Lung (tissue), 12 donors: ENCODE data around the gene RERE. TPM values are rescaled to one million over a fixed set of nuclear protein-coding genes. Genes with fewer than 3 reads are reported as not detected.

Experiments
- ATAC-seq: fragments of 200-7000 bp; cut with Tn5 transposase; one replicate; pipeline ENCODE4 v1.9.1; 2020; ENCODE audit warnings: moderate number of reproducible peaks; ENCODE audit not compliant: insufficient read depth, low FRiP score
- DNase-seq, 3 donors: peaks; one replicate each; pipeline ENCODE4 v3.0.0-alpha.2; 2013 to 2017
- H3K27ac ChIP-seq, 2 donors: one replicate each; pipeline ENCODE4 v1.5.1; 2013; ENCODE audit warnings: mild to moderate bottlenecking in 2 of 2, moderate library complexity in 2 of 2, control low read depth in 1 of 2, inconsistent platforms in 1 of 2, low read depth in 1 of 2, low read length in 1 of 2
- H3K27me3 ChIP-seq, 3 donors: one replicate each; pipeline ENCODE4 v1.5.1; 2013; ENCODE audit warnings: low read length in 2 of 3; ENCODE audit not compliant: control insufficient read depth in 3 of 3, insufficient read depth in 3 of 3
- H3K36me3 ChIP-seq, 4 donors: one replicate each; pipeline ENCODE4 v1.5.1; 2013; ENCODE audit warnings: low read length in 4 of 4, mild to moderate bottlenecking in 1 of 4, moderate library complexity in 1 of 4; ENCODE audit not compliant: control insufficient read depth in 4 of 4, insufficient read depth in 4 of 4
- H3K4me1 ChIP-seq, 5 donors: one replicate each; pipeline ENCODE4 v1.5.1; 2013; ENCODE audit warnings: low read length in 5 of 5, mild to moderate bottlenecking in 2 of 5, moderate library complexity in 1 of 5; ENCODE audit not compliant: control insufficient read depth in 5 of 5, insufficient read depth in 5 of 5
- H3K4me3 ChIP-seq: one replicate; pipeline ENCODE4 v1.5.1; 2013; ENCODE audit warnings: mild to moderate bottlenecking, control low read depth, moderate library complexity
- H3K9ac ChIP-seq, 2 donors: one replicate each; pipeline ENCODE4 v1.5.1; 2013; ENCODE audit warnings: low read length in 2 of 2, control low read depth in 1 of 2; ENCODE audit not compliant: insufficient read depth in 1 of 2
- H3K9me3 ChIP-seq, 4 donors: one replicate each; pipeline ENCODE4 v1.5.1; 2013; ENCODE audit warnings: low read length in 3 of 4, mild to moderate bottlenecking in 1 of 4, moderate library complexity in 1 of 4; ENCODE audit not compliant: control insufficient read depth in 4 of 4, insufficient read depth in 3 of 4
- WGBS, 2 donors: extraction: QIAGEN DNeasy Blood & Tissue Kit; methylation state at CpG; one replicate each; pipeline ENCODE4 v1.1.7; 2013; 5-methylcytosine and 5-hydroxymethylcytosine counted together
- polyA plus RNA-seq, 2 donors: library from polyadenylated mRNA; stranded (reverse); fragments of 200-250 nt; gene quantifications; one replicate each; pipeline ENCODE4 v1.2.1, GENCODE V29; 2013
- total RNA-seq, 2 donors: library from RNA; depleted of rRNA in 1 of 2; stranded (reverse); fragments of >200 nt in 1 of 2; gene quantifications; one replicate each; pipeline ENCODE4 v1.2.1, GENCODE V29; 2014 to 2021
- TF ChIP-seq, protein P1 (sequence below): IDR thresholded peaks from 2 replicates; pipeline ENCODE4 v1.5.1; 2012; ENCODE audit warnings: mild to moderate bottlenecking; ENCODE audit errors: control extremely low read depth, extremely low read depth
- donor health status: control.
- donor health status: control.
- donor health status: Bipolar disorder and iron deficiency.
- donor health status: healthy.
- donor health status: DM: yes; HTN: yes; CAD: no.

The RERE gene
- total and polyA plus RNA-seq, 4 donors, result 21.7 to 207 (median 57.5) TPM

DNA sequence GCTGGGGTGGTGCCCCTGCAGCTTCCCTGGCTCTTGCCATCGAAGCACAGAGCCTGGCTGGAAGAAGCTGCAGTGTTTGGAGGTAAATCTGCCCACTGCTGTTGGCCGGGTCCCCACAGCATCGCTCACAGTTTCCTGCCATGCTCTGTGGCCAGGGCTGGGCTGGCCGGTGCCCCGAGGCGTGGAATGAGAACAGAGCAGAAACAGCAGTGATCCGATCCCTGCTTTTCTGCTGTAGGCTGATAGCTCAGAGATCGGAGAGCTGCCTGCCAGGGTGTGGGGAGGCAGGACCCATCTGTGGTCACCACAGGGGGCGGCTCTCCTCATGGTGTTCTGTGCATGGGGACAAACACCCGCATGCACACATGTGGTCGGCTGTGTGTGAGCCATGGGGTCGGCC is 488.0 kb downstream of the RERE start:
- H3K27ac ChIP-seq, result no peak overlapping the region
- no peaks in the 10 kb centered on the region for H3K9me3 ChIP-seq
- no peaks in the 10 kb centered on the region for H3K4me1 ChIP-seq
- H3K36me3 ChIP-seq, result no peaks in the 10 kb centered on the region
- WGBS, 2 donors, result 73 to 79% methylated on average over 12 of the region's 12 CpGs
- H3K27me3 ChIP-seq, result no peaks in the 10 kb centered on the region
- H3K9ac ChIP-seq, result no peak overlapping the region
- ATAC-seq (no peak), DNase-seq (peak in 1 of 3 donors; percentile 18)
- TF ChIP-seq, protein P1, sequence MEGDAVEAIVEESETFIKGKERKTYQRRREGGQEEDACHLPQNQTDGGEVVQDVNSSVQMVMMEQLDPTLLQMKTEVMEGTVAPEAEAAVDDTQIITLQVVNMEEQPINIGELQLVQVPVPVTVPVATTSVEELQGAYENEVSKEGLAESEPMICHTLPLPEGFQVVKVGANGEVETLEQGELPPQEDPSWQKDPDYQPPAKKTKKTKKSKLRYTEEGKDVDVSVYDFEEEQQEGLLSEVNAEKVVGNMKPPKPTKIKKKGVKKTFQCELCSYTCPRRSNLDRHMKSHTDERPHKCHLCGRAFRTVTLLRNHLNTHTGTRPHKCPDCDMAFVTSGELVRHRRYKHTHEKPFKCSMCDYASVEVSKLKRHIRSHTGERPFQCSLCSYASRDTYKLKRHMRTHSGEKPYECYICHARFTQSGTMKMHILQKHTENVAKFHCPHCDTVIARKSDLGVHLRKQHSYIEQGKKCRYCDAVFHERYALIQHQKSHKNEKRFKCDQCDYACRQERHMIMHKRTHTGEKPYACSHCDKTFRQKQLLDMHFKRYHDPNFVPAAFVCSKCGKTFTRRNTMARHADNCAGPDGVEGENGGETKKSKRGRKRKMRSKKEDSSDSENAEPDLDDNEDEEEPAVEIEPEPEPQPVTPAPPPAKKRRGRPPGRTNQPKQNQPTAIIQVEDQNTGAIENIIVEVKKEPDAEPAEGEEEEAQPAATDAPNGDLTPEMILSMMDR, result no peak
- no peak overlapping the region for H3K4me3 ChIP-seq

DNA sequence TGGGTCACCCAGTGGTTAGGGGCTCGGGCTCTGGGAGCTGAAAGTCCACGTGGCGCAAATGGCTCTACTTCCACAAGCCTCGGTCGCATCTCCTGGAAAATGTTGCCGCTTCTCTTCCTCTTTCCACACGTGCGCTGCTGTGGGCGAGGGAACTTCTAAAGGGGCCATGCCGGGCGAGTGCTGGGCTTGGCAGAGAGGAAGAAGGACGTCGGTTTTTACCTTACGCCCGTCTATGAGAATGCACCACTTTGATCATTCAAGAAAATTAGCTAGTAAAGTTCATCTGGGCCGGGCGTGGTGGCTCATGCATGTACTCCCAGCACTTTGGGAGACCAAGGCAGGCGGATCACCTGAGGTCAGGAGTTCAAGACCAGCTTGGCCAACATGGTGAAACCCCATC is 489.2 kb downstream of the RERE start:
- Histone ChIP-seq H3K4me1 (no peaks in the 10 kb centered on the region), H3K9ac (no peak overlapping the region), H3K27me3 (no peaks in the 10 kb centered on the region), H3K4me3 (no peak overlapping the region), H3K27ac (no peak overlapping the region), H3K9me3 (no peaks in the 10 kb centered on the region), H3K36me3 (no peaks in the 10 kb centered on the region)
- DNase-seq (no peak), ATAC-seq (no peak)
- 90% methylated on average over 18 of the region's 18 CpGs for WGBS, 2 donors
- TF ChIP-seq, protein P1, result no peak

DNA sequence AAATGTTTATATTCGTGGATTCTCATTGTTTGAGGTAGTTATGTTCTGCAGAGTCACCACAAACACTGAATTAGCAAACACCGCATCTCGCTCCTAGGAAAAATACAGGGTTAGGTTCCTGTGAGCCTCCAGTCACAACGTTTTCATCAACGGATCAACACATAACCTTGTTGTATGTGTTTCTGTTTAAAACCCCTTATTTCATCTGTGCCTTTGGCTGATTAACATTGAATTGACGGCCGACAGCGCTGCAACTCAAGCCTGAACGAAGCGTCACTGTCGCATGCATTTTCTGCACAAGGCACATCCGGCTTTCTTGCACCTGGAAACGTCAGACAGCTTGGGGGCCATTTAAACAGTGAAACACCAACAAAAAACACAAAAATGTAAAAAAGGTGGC is 491.2 kb downstream of the RERE start:
- WGBS, 2 donors, result 93 to 96% methylated on average over 13 of the region's 13 CpGs
- no peak for DNase-seq

More for the DNA sequence above, 491.2 kb downstream of the RERE start:
- no peak overlapping the region for H3K9ac ChIP-seq
- TF ChIP-seq, protein P1, result no peak
- H3K27ac ChIP-seq, result no peak overlapping the region
- no peaks in the 10 kb centered on the region for H3K4me1 ChIP-seq
- H3K4me3 ChIP-seq, result no peak overlapping the region
- H3K9me3 ChIP-seq, result no peaks in the 10 kb centered on the region
- no peaks in the 10 kb centered on the region for H3K36me3 ChIP-seq
- H3K27me3 ChIP-seq, result no peaks in the 10 kb centered on the region
- ATAC-seq, result no peak
